H1 (cell line): Measurements from ENCODE around the gene KIAA1328. TPM values are rescaled to one million over a fixed set of nuclear protein-coding genes. Genes with fewer than 3 reads are reported as not detected.

Source experiments
- CBX5 ChIP-seq: fragments of 300-800, 300-1000 bp; sonication (generic); IDR thresholded peaks from 2 replicates; pipeline ENCODE4 v1.7.1; 2016; ENCODE audit warnings: antibody characterized with exemption, low read length, low read depth
- EGR1 ChIP-seq: IDR thresholded peaks from 2 replicates; pipeline ENCODE4 v1.6.1; 2011; ENCODE audit warnings: low read depth, low read length, borderline replicate concordance
- polyA plus RNA-seq, 7 experiments: library from polyadenylated mRNA; depleted of rRNA in 3 of 7; stranded (reverse) in 5 of 7; unstranded in 2 of 7; fragments of >200 nt in 5 of 7; fragments of 200-250 nt in 2 of 7; gene quantifications; 1 replicate in 5 of 7; 2 replicates in 1 of 7; 4 replicates in 1 of 7; pipeline versions ENCODE4 v1.2.1 to v1.2.3, GENCODE V29; 2011 to 2013; ENCODE audit warnings: missing spikeins in 2 of 7, mixed read lengths in 2 of 7
- total RNA-seq: library from RNA; stranded (reverse); fragmentation: NEBNext Ultra II Directional; extraction: Animal tissue kit (Norgen Biotek cat#: 25700); gene quantifications from 2 replicates; pipeline ENCODE4 v1.2.1, GENCODE V29; 2021

Gene KIAA1328
- total and polyA plus RNA-seq, 2 of the 8 experiments (the other 6 are each of a cell fraction or from before 2014, with no cell fraction given), result 2.6 to 5.7 TPM

GRCh38 chr18:37065254-37065653, 236.3 kb downstream of the KIAA1328 start (continued):
- TF ChIP-seq EGR1 (no peak), CBX5 (no peak)
